HG02678 (cell line): ENCODE results near the gene C1orf21.

Source experiments
- ATAC-seq: cut with Tn5 transposase; IDR thresholded peaks from one replicate; pipeline ENCODE4 v1.9.1; 2021; ENCODE audit warnings: mild to moderate bottlenecking, moderate library complexity; ENCODE audit not compliant: unreplicated experiment

Gene C1orf21

GRCh38 chr1:184552446-184552845 is 165.6 kb downstream of the C1orf21 start:
- no peak for ATAC-seq

- ATAC-seq, result no peak
Observed at GRCh38 chr1:184553845-184554244, 167.0 kb downstream of the C1orf21 start.

GRCh38 chr1:184555665-184556641 is 169.1 kb downstream of the C1orf21 start:
- ATAC-seq, result no peak

- no peak for ATAC-seq
Observed at GRCh38 chr1:184556665-184557064, 169.8 kb downstream of the C1orf21 start.

GRCh38 chr1:184557423-184558347 is 170.9 kb downstream of the C1orf21 start:
- ATAC-seq, result no peak

- no peak for ATAC-seq
Observed at GRCh38 chr1:184558691-184559090, 171.9 kb downstream of the C1orf21 start.

- ATAC-seq, result no peak
Observed at GRCh38 chr1:184559117-184559713, 172.4 kb downstream of the C1orf21 start.

- ATAC-seq, result no peak
Observed at GRCh38 chr1:184562806-184563205, 176.0 kb downstream of the C1orf21 start.

- no peak for ATAC-seq
Observed at GRCh38 chr1:184563308-184563707, 176.5 kb downstream of the C1orf21 start.

GRCh38 chr1:184567009-184567408 is 180.2 kb downstream of the C1orf21 start:
- no peak for ATAC-seq

- no peak for ATAC-seq
Observed at GRCh38 chr1:184567637-184568036, 180.8 kb downstream of the C1orf21 start.

- ATAC-seq, result no peak
Observed at GRCh38 chr1:184568148-184568547, 181.3 kb downstream of the C1orf21 start.

GRCh38 chr1:184569106-184569505 is 182.3 kb downstream of the C1orf21 start:
- no peak for ATAC-seq

- no peak for ATAC-seq
Observed at GRCh38 chr1:184574588-184574987, 187.8 kb downstream of the C1orf21 start.

GRCh38 chr1:184576822-184577221 is 190.0 kb downstream of the C1orf21 start:
- ATAC-seq, result no peak

GRCh38 chr1:184577319-184577718 is 190.5 kb downstream of the C1orf21 start:
- ATAC-seq, result no peak

GRCh38 chr1:184582411-184582810 is 195.6 kb downstream of the C1orf21 start:
- no peak for ATAC-seq

GRCh38 chr1:184583849-184584248 is 197.0 kb downstream of the C1orf21 start:
- ATAC-seq, result no peak

GRCh38 chr1:184588701-184589100 is 201.9 kb downstream of the C1orf21 start:
- no peak for ATAC-seq

GRCh38 chr1:184590163-184590750 is 203.4 kb downstream of the C1orf21 start:
- ATAC-seq, result no peak

- ATAC-seq, result no peak
Observed at GRCh38 chr1:184593597-184593996, 206.8 kb downstream of the C1orf21 start.
